ENCODE results near the gene PRDM16. TPM values are rescaled to one million over a fixed set of nuclear protein-coding genes. Genes with fewer than 3 reads are reported as not detected.

Gene PRDM16
- polyA plus RNA-seq, 1 of the 3 experiments (the other 2 are of a cell fraction): not detected

DNA sequence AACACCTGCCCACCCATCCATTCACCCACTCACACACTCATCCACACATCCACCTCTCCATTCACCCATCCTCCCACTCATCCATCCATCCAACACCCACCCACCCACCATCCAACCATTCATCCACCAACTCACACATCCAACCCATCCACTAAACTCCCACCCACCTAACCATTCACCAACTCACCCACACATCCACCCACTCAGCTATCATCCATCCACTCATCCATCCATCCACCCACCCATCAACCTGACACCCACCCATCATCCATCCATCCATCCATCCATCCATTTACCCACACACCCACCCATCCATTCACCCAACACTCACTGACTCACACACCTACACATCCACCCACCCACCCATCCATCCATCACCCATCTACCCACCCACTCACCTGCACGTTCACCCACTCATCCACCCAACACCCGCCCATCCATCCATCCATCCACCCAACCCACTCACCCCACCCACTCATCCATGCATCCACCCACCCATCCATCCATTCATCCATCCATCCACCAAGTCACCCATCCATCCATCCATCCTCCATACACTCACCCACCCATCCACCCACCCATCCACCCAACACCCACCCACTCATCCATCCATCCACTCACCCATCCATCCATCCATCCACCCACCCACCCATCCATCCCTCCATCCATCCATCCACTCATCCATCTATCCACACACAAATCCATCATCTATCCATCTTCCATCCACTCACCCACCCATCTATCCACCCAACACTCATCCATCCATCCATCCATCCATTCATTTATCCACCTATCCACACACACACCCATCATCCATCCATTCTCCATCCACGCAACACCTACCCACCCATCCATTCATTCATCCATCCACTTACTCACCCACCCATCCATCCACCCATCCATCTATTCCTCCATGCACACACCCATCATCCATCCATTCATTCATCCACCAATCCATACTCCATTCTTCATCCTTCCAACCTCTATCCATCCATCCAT, 17.4 kb upstream of the PRDM16 start:
- Histone ChIP-seq H3F3A (replicated peaks; ENCODE audit: insufficient read depth) (no peaks in the 10 kb centered on the region), H3K27me3 (ENCODE audit: insufficient read depth) (no peaks in the 10 kb centered on the region), H2AFZ (ENCODE audit: low read depth) (no peak overlapping the region), H3K9ac (no peak overlapping the region), H4K20me1 (ENCODE audit: insufficient read depth) (no peaks in the 10 kb centered on the region), H3K27ac (ENCODE audit: low read depth in 2 of 2, low read length in 1 of 2) (no peak overlapping the region), H3K4me1 (ENCODE audit: control insufficient read depth in 1 of 2, insufficient read depth in 2 of 2, low read depth in 1 of 2, low read length in 1 of 2) (no peaks in the 10 kb centered on the region), H3K4me3 (ENCODE audit: low read depth in 2 of 2, low read length in 1 of 2) (no peak overlapping the region), H3K79me2 (ENCODE audit: insufficient read depth) (no peaks in the 10 kb centered on the region), H3K9me3 (no peaks in the 10 kb centered on the region), H3K9me2 (no peaks in the 10 kb centered on the region), H3K36me3 (replicated peaks in 1 of 2; ENCODE audit: control insufficient read depth in 1 of 2, insufficient read depth in 2 of 2, low read length in 1 of 2) (no peaks in the 10 kb centered on the region), H3K4me2 (no peak overlapping the region)
- TF ChIP-seq NFIC (IDR thresholded peaks at IDR 0.05; ENCODE audit: borderline replicate concordance): no peak
- no peak for TF ChIP-seq GABPA (IDR thresholded peaks at IDR 0.05; ENCODE audit: low read depth)
- no peak for TF ChIP-seq GATA2 (CRISPR knock-in tag; IDR thresholded peaks at IDR 0.05)
- no peak for TF ChIP-seq MEF2A (IDR thresholded peaks at IDR 0.05; ENCODE audit: borderline replicate concordance, low read depth)
- TF ChIP-seq, protein P1, sequence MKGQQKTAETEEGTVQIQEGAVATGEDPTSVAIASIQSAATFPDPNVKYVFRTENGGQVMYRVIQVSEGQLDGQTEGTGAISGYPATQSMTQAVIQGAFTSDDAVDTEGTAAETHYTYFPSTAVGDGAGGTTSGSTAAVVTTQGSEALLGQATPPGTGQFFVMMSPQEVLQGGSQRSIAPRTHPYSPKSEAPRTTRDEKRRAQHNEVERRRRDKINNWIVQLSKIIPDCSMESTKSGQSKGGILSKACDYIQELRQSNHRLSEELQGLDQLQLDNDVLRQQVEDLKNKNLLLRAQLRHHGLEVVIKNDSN (IDR thresholded peaks at IDR 0.05; ENCODE audit: borderline replicate concordance, low read depth): no peak
- TF ChIP-seq EZH2phosphoT487 (IDR thresholded peaks at IDR 0.05; ENCODE audit: borderline replicate concordance, low read depth): no peak
- TF ChIP-seq SIN3A (IDR thresholded peaks at IDR 0.05; ENCODE audit: borderline replicate concordance, low read depth, low read length): no peak
- no peak for TF ChIP-seq RFX5 (IDR thresholded peaks at IDR 0.05; ENCODE audit: low read length)
- TF ChIP-seq, protein P2, sequence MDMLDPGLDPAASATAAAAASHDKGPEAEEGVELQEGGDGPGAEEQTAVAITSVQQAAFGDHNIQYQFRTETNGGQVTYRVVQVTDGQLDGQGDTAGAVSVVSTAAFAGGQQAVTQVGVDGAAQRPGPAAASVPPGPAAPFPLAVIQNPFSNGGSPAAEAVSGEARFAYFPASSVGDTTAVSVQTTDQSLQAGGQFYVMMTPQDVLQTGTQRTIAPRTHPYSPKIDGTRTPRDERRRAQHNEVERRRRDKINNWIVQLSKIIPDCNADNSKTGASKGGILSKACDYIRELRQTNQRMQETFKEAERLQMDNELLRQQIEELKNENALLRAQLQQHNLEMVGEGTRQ (IDR thresholded peaks at IDR 0.05; ENCODE audit: borderline replicate concordance, low read depth, low read length): no peak
- TF ChIP-seq NRF1 (IDR thresholded peaks at IDR 0.05; ENCODE audit: low read depth, low read length): no peak
- POLR2A ChIA-PET: no interaction called here
- CTCF ChIA-PET: no interaction called here
- 8% methylated on average over 3 of the region's 3 CpGs for WGBS (ENCODE audit: low lambda C conversion rate)
- no peak for DNase-seq

DNA sequence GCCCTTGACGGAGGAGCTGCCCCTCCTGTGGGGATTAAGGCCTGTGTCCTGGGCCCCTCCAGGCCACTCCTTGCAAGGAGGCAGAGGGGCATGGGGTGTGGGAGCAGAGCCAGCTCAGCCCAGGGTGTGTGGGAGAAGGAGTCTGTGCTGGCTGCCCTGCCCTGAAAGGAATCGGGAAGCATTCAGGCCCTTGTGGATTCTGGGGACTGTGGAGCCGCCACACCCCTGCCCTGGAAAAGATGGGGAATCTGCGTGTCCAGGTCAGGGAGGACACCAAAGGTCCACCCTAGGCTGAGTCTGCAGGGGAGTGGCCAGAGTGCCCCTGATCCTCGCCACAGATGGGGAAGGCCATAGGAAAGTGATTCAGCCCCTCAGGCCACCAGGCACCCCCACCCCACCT, 16.5 kb upstream of the PRDM16 start:
- WGBS (ENCODE audit: low lambda C conversion rate): 12% methylated on average over 5 of the region's 5 CpGs
- H3K79me2 ChIP-seq (ENCODE audit: insufficient read depth): no peaks in the 10 kb centered on the region
- H3K27ac ChIP-seq (ENCODE audit: low read depth in 2 of 2, low read length in 1 of 2): no peak overlapping the region
- H3K36me3 ChIP-seq (replicated peaks in 1 of 2; ENCODE audit: control insufficient read depth in 1 of 2, insufficient read depth in 2 of 2, low read length in 1 of 2): no peaks in the 10 kb centered on the region
- no peaks in the 10 kb centered on the region for H3K4me1 ChIP-seq (ENCODE audit: control insufficient read depth in 1 of 2, insufficient read depth in 2 of 2, low read depth in 1 of 2, low read length in 1 of 2)
- no peaks in the 10 kb centered on the region for H3K9me2 ChIP-seq
- TF ChIP-seq GABPA (IDR thresholded peaks at IDR 0.05; ENCODE audit: low read depth) (no peak), ELF1 (IDR thresholded peaks at IDR 0.05) (no peak), CHD2 (IDR thresholded peaks at IDR 0.05; ENCODE audit: low read length, partially characterized antibody) (no peak), FOXM1 (IDR thresholded peaks at IDR 0.05; ENCODE audit: low read depth) (no peak)
- TF ChIP-seq, protein P3, sequence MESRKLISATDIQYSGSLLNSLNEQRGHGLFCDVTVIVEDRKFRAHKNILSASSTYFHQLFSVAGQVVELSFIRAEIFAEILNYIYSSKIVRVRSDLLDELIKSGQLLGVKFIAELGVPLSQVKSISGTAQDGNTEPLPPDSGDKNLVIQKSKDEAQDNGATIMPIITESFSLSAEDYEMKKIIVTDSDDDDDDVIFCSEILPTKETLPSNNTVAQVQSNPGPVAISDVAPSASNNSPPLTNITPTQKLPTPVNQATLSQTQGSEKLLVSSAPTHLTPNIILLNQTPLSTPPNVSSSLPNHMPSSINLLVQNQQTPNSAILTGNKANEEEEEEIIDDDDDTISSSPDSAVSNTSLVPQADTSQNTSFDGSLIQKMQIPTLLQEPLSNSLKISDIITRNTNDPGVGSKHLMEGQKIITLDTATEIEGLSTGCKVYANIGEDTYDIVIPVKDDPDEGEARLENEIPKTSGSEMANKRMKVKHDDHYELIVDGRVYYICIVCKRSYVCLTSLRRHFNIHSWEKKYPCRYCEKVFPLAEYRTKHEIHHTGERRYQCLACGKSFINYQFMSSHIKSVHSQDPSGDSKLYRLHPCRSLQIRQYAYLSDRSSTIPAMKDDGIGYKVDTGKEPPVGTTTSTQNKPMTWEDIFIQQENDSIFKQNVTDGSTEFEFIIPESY (IDR thresholded peaks at IDR 0.05; ENCODE audit: borderline replicate concordance, low read depth): no peak
- TF ChIP-seq, protein P4, sequence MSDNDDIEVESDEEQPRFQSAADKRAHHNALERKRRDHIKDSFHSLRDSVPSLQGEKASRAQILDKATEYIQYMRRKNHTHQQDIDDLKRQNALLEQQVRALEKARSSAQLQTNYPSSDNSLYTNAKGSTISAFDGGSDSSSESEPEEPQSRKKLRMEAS (IDR thresholded peaks at IDR 0.05; ENCODE audit: low read depth): no peak
- no peak overlapping the region for H3K4me3 ChIP-seq (ENCODE audit: low read depth in 2 of 2, low read length in 1 of 2)
- ChIA-PET CTCF (interaction anchor here (0.6 kb wide), 1 partner anchor 20 kb away, joined by 3 read pairs; no protein-coding TSS in a partner anchor), POLR2A (no interaction called here)
- H2AFZ ChIP-seq (ENCODE audit: low read depth): no peak overlapping the region
- H3K9ac ChIP-seq: no peak overlapping the region
- no peaks in the 10 kb centered on the region for H3K9me3 ChIP-seq
- no peaks in the 10 kb centered on the region for H4K20me1 ChIP-seq (ENCODE audit: insufficient read depth)
- no peaks in the 10 kb centered on the region for H3K27me3 ChIP-seq (ENCODE audit: insufficient read depth)
- no peak overlapping the region for H3K4me2 ChIP-seq
- H3F3A ChIP-seq (replicated peaks; ENCODE audit: insufficient read depth): no peaks in the 10 kb centered on the region
- no peak for DNase-seq

All from SK-N-SH (cell line).